Astrocyte of the spinal cord (primary cell): ENCODE results near the gene RTL9.
A peak's percentile ranks its signal among the peaks of the same experiment; 100 is the strongest.
"Not testable (repeated sequence)": the region's sequence is repeated elsewhere in the genome, so short reads cannot be mapped to it uniquely, and the experiment has no call there.

ENCODE experiments used
- DNase-seq: peaks from one replicate; pipeline ENCODE4 v3.0.0; 2011; ENCODE audit warnings: low read depth, low spot score
- H3K4me3 ChIP-seq: 2 replicates; pipeline ENCODE4 v1.5.1; 2011; ENCODE audit warnings: low read depth, mild to moderate bottlenecking, low read length, moderate library complexity
- in situ Hi-C: cut with HindIII; loops from 2 replicates; pipeline ENCODE4 v1.10.0; 2017; ENCODE audit warnings: low sequenced_read_pairs
- TF ChIP-seq, protein P1 (sequence below): IDR thresholded peaks from 2 replicates; pipeline ENCODE4 v1.5.1; 2012; ENCODE audit warnings: low read depth, mild to moderate bottlenecking, low read length, inconsistent platforms

RTL9 gene

DNA sequence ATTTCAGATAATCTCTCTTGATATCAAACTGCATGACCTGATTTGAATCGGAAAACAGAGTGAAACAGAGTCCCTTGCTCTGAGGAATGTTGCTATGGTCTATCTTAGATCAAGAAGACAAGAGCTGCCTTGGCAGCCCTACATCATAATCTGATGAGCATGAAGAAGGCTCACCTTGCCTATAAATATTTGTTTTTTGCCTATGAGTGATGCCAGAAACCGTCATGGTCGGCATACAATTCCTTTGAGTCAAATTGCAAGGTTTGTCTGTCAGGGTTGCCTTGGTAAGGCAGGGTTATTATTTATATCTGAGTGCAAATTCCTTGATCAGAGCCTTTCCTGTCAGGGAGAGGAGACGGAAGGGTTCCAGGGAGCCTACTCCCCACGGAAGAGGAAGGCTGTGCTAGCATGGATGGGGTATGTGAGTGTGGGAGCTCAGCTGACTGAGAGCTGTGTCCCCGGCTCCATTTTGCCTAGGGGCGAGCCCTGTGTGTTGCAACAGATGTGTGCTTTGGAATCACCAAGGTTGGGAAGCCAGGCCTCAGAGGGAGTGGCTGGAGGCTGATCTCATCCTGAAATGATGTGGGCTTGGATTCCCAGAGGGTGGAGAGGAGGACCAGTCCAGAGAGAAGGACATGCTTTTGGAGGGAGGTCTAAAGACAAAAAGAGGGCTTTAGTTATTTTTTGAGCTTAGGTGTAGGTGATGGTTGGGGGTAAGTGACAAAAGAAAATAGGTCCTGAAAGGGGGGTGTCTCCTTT is 43.6 kb downstream of the RTL9 start:
- in situ Hi-C loops = no loop called here
- TF ChIP-seq, protein P1, sequence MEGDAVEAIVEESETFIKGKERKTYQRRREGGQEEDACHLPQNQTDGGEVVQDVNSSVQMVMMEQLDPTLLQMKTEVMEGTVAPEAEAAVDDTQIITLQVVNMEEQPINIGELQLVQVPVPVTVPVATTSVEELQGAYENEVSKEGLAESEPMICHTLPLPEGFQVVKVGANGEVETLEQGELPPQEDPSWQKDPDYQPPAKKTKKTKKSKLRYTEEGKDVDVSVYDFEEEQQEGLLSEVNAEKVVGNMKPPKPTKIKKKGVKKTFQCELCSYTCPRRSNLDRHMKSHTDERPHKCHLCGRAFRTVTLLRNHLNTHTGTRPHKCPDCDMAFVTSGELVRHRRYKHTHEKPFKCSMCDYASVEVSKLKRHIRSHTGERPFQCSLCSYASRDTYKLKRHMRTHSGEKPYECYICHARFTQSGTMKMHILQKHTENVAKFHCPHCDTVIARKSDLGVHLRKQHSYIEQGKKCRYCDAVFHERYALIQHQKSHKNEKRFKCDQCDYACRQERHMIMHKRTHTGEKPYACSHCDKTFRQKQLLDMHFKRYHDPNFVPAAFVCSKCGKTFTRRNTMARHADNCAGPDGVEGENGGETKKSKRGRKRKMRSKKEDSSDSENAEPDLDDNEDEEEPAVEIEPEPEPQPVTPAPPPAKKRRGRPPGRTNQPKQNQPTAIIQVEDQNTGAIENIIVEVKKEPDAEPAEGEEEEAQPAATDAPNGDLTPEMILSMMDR = no peak
- no peak overlapping the region for H3K4me3 ChIP-seq
- DNase-seq = peak; percentile 34

DNA sequence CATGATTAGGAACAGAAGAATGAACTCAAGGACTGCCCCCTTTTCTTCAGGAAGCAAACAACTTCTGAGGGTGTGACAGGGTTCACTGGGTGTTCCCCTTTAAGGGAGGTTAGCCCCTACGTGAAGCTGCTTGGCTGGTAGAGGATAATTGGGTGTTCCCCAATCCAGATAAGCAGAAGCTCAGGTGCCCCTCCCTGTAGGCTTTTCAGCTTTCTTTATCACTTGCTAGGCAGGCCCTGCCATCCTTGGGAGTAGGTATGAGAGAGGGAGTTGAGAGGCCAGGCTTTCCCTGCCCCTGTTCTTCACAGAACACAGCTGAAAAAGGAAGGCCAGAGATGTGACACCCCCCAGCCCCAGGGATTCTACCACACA is 44.2 kb downstream of the RTL9 start:
- no peak overlapping the region for H3K4me3 ChIP-seq
- DNase-seq = no peak
- in situ Hi-C loops = no loop called here
- TF ChIP-seq, protein P1 = no peak

DNA sequence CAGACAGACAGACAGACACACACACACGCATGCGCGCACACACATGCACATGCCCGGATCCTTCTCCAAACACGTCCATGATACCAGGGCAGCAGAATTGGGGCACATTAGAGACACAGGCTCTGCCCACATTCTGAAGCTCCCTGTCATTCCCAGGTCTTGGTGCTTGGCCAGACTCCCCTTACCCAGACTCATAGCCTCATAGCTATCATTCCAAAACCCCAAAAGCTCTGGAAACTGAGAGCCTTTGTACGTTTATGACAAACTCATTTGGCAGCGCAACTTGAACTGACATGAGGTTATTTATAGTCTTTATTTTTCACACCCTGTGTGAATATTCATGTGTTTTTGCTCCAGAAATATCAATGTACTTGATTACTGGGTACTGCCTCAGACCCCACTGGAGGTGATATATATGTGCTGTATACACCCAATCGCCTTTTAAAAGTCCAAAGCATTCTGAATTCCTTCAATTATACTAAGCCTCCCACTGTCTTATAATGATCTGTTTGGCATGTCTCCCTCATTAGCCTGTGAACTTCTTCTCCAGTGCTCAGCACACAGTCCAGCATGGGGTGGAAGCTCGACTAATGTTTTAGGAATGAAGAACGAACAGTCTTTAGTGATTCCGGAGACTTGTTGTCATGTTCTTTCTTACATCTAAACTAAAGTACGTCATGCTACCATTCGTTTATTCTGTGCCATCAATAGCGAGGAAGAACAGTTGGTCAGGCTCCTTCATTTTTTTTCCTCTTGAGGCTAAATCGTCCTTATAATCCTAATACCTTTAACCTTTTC is 45.0 kb downstream of the RTL9 start:
- peak; percentile 66 for DNase-seq

DNA sequence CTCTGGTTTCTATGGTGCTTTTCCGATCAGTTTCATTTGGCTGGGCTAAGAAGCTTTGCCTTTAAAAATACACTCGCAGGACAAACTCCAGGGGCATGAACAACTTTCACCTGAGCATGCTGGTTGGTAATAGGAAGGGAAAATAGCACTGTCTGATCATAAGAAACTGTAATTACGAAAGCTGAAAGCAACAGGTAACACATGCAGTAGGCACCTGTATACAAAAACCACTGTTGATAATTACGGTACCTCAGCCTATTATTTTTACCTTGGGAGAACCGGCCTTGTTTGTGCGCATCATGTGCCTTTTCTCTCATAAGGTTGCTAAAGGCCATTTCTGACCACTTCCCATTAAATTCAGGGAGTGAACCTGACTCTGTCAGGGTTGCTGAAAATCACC is 45.7 kb downstream of the RTL9 start:
- in situ Hi-C loops = no loop called here
- TF ChIP-seq, protein P1 = no peak
- no peak for DNase-seq
- no peak overlapping the region for H3K4me3 ChIP-seq

More for the DNA sequence above, 45.0 kb downstream of the RTL9 start:
- TF ChIP-seq, protein P1 = no peak
- no peak overlapping the region for H3K4me3 ChIP-seq
- in situ Hi-C loops = no loop called here

DNA sequence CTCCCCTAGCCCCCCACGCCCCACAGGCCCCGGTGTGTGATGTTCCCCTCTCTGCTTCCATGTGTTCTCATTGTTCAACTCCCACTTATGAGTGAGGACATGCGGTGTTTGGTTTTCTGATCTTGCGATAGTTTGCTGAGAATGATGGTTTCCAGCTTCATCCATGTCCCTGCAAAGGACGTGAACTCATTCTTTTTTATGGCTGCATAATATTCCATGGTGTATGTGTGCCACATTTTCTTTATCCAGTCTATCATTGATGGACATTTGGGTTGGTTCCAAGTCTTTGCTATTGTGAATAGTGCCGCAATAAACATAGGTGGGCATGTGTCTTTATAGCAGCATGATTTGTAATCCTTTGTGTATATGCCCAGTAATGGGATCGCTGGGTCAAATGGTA is 47.6 kb downstream of the RTL9 start:
- H3K4me3 ChIP-seq, in situ Hi-C loops, DNase-seq: not testable (repeated sequence)

DNA sequence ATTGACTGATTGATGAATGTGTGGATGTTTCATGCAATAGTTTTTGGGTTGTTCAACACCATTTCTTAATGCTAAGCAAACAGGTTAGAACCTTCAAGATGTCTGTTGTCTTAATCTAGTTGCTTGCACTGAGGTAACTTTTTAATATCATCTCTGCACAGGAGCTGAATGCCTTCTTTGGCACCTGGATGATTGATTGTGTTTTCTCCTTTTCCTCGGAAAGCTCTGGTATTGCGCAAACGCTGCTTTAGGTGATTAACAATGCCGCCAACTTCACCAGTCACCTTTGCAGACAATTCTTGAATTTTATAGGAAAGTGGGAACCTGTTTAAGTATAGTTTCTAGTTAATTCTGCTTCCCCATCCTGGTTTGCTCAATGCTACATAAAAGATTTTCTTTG is 48.2 kb downstream of the RTL9 start:
- no peak overlapping the region for H3K4me3 ChIP-seq
- TF ChIP-seq, protein P1 = no peak
- in situ Hi-C loops = no loop called here
- DNase-seq = no peak
